HG02943 (cell line): ENCODE data around the gene CYP3A4.
A peak's percentile ranks its signal among the peaks of the same experiment; 100 is the strongest.
"Not testable (repeated sequence)": the region's sequence is repeated elsewhere in the genome, so short reads cannot be mapped to it uniquely, and the experiment has no call there.

ENCODE experiments used
- ATAC-seq: cut with Tn5 transposase; IDR thresholded peaks from one replicate; pipeline ENCODE4 v1.9.1; 2021; ENCODE audit warnings: mild to moderate bottlenecking, low read depth, moderate library complexity; ENCODE audit not compliant: unreplicated experiment

Gene CYP3A4

GRCh38 chr7:99793443-99793842 lies 9.5 kb upstream of the CYP3A4 start:
- ATAC-seq: no peak

DNA sequence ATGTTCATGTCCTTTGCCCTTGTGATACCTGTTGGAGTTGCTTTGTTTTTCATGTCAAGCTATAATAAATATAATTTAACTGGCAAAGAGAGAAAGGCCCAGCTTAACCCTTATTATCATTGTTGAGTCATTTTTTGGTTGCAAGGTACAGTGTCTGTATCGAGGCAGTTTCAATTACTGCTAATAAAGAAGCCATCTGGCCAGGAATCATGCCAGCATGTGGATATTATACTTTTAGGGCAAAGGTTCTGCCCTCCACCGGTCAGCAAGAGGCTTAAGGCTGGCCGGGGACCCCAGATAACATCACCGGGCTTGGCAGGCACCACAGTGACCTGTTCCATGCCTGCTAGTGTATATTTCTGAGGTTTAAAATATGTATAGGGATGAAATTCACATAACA lies 9.0 kb upstream of the CYP3A4 start:
- ATAC-seq: no peak

- no peak for ATAC-seq
These were observed 7.8 kb upstream of the CYP3A4 start for GRCh38 chr7:99791667-99792369.

- no peak for ATAC-seq
These were observed 7.0 kb upstream of the CYP3A4 start for GRCh38 chr7:99791021-99791420.

DNA sequence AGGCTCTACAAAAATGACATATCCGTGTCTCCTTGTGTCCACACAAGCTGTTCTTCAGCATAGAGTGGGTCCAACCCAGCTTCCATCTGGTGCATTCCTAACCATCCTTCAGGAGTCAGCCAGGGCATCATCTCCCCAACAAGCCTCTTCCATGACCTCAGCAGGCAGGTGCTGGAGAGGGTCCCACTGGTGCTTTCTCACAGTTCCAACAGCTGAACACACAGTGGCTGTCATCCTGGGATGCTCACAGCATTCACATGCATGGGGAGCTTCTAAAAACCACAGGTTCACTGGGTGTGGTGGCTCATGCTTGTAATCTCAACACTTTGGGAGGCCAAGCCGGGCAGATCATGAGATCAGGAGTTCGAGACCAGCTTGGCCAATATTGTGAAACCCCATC lies 6.4 kb upstream of the CYP3A4 start:
- ATAC-seq: no peak

- ATAC-seq: no peak
These were observed 5.6 kb upstream of the CYP3A4 start for GRCh38 chr7:99789441-99790070.

- no peak for ATAC-seq
These were observed 4.6 kb upstream of the CYP3A4 start for GRCh38 chr7:99788554-99788953.

DNA sequence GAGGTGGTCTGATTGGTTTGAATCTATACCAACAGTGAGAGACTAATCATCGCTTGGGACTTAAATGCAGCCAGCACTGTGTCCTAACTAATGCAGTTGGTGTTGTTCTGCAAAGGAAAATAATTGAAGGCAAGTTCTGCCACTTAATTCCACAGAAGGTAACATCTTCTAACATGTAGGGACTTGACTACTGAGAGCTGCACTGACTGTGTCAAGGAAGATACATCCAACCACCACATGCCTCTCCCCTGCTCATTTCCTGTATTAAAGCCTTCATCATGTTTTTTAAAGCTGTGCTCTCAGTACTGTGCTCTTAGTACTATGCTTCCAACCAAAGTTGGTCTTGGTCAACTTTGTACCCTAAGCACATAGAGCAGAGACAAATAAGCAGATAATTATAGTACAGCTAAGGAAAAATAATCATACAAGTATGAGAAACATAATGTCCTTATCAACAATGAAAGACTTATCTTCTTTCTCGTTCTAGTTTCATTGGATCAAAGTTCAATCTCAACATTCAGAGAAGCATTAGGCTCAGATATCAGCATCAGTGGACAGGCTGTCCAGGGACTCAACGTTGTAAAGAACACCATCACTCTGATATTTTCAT lies 2.8 kb upstream of the CYP3A4 start:
- no peak for ATAC-seq

- not testable (repeated sequence) for ATAC-seq
These were observed 1.7 kb upstream of the CYP3A4 start for GRCh38 chr7:99785654-99786053.

GRCh38 chr7:99782012-99782953 lies 1.7 kb downstream of the CYP3A4 start:
- ATAC-seq: no peak

- ATAC-seq: no peak
These were observed 3.4 kb downstream of the CYP3A4 start for GRCh38 chr7:99780588-99780987.

DNA sequence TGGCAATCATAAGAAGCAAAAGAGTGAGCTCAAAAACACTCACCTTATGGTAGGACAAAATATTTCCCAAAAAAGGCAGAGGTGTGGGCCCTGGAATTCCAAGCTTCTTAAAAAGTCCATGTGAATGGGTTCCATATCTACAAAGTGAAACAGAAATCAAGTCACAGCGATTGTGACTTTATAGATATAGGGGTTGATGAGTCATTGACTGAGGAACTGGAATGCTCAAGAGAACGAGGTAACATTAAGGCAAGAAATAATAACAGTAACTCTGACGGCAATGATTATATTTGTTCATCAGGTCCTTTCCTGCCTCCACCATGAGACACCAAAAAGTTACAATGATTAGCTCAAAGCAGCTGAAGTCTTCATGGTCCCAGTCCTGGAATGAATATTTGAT lies 4.0 kb downstream of the CYP3A4 start:
- ATAC-seq: no peak

DNA sequence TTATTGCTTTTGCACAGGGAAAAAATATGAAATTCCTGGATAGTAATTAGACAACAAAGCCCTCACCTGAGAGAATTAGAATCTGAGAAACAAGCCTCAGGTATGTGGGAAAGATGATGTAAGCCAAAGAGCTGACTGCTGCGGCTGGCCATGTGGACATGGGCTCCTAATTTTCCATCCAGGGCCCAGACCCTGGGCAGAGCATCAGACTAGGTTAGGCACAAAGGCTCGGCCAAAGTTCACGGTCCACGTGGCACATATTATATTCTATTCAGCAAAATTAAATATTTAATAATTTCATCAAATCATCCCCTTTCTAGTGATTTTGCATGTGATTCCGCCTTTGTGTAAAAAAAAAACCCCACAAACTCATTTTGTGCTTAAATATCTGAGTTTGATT lies 5.1 kb downstream of the CYP3A4 start:
- no peak for ATAC-seq

DNA sequence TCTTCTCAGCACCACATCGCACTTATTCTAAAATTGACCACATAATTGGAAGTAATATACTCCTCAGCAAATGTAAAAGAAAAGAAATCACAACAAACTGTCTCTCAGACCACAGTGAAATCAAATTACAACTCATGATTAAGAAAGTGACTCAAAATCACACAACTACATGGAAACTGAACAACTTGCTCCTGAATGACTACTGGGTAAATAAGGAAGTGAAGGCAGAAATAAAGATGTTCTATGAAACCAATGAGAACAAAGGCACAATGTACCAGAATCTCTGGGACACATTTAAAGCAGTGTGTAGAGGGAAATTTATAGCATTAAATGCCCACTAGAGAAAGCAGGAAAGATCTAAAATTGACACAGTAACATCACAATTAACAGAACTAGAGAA lies 10.6 kb downstream of the CYP3A4 start:
- ATAC-seq: not testable (repeated sequence)

GRCh38 chr7:99772565-99772964 lies 11.4 kb downstream of the CYP3A4 start:
- no peak for ATAC-seq

GRCh38 chr7:99769494-99769893 lies 14.5 kb downstream of the CYP3A4 start:
- ATAC-seq: not testable (repeated sequence)

GRCh38 chr7:99768471-99768870 lies 15.5 kb downstream of the CYP3A4 start:
- no peak for ATAC-seq

- peak; percentile 71 for ATAC-seq
These were observed 16.3 kb downstream of the CYP3A4 start for GRCh38 chr7:99767662-99768061.

- no peak for ATAC-seq
These were observed 17.4 kb downstream of the CYP3A4 start for GRCh38 chr7:99766484-99767099.

DNA sequence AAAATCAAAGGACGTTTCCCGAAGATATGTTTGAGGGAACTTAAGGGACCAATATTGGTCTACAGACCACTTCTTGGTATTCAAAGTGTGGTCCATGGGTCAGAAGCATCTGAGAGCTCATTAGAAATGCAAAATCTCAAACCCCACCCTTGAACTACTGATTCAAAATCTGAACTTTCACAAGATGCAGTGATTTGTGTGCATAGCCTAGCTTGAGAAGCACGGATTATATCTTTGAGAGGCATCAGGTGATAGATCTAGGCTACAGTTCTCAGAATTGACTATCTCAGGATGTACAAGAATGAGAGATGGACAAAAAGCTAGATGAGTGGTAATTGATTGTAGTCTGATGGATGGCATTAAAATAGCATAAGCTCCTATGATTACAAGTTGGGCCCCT lies 19.5 kb downstream of the CYP3A4 start:
- no peak for ATAC-seq
